HEK293T (cell line): ENCODE data around the gene COL24A1.

ENCODE experiments used
- LEF1 ChIP-seq: fragments of 450-650 bp; IDR thresholded peaks from 2 replicates; pipeline ENCODE4 v1.6.1; 2017; ENCODE audit warnings: mild to moderate bottlenecking, borderline replicate concordance
- NFRKB ChIP-seq: fragments of 450-650 bp; IDR thresholded peaks from 2 replicates; pipeline ENCODE4 v1.6.1; 2016; ENCODE audit warnings: mild to moderate bottlenecking, moderate library complexity

GRCh38 chr1:85935234-85935633, 221.3 kb downstream of the COL24A1 start:
- TF ChIP-seq NFRKB (no peak), LEF1 (no peak)
